ENCODE data around the gene HTR3B.

Gene HTR3B

DNA sequence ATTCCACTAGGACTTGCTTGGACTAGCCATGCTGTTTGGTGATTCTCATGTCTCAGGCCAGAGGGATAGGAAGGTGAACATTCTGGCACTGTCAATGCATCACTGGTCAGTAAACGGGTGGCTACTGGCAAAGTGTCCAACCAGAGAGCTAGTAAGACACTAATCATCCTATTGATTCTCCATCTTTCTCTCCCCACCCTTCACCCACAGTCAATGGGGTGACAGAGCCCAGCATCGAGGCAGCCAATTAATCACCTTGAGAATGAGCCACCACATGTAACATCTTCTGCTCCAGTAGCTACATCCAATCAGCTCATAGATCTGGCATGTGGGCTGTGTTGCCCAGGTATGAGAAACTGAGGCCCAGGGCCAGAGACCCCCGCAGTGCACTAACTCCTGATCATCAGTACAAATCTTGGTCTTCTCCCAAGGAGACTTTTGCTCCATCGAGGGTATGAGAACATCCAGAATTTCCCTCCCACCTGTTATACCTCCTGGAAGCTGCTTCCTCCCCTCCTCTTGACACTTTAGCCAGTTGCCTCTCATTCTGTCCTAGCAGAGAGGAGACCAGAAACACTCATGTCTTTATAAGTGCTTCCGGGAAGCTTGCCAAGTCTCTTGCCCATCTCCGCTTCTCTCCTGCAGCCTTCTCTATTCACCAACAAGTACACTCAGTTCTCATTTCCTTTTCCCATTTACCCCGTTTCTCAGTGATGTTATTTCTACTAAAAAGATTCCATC, 87.3 kb downstream of the HTR3B start:
- DNase-seq (ENCODE audit: low spot score), result peak; percentile 35

DNA sequence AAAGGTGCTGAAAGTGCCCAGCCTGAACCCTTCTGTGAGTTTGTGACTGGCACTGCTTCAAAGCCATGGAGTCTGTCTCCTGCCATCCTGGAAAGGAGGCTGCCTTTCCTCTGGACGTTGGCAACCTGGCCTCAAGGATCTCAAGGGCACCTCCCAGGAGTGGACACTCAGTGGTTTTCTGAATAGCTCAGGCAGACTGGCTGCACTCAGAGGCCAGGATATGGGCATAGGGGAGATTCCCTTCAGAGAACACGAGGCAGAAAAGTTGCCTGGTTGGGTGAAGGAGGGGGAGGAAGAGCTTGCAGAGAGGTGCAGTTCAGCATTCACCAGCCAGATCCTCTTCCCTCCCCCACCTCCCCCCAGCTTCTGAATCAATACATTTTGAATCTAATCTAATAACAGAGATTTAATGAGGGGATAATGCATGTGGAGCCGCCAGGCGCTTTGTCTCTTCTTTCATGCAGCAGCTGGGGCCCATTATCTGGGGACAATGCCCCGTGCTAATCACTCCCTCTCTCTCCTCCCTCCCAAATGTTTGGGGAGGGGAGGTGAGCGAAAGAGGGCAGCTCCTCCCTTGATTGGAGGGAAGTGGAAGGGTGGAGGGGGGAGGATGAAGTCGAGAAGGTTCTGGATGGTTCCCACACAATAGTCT, 88.0 kb downstream of the HTR3B start:
- no peak for DNase-seq (ENCODE audit: low spot score)

DNA sequence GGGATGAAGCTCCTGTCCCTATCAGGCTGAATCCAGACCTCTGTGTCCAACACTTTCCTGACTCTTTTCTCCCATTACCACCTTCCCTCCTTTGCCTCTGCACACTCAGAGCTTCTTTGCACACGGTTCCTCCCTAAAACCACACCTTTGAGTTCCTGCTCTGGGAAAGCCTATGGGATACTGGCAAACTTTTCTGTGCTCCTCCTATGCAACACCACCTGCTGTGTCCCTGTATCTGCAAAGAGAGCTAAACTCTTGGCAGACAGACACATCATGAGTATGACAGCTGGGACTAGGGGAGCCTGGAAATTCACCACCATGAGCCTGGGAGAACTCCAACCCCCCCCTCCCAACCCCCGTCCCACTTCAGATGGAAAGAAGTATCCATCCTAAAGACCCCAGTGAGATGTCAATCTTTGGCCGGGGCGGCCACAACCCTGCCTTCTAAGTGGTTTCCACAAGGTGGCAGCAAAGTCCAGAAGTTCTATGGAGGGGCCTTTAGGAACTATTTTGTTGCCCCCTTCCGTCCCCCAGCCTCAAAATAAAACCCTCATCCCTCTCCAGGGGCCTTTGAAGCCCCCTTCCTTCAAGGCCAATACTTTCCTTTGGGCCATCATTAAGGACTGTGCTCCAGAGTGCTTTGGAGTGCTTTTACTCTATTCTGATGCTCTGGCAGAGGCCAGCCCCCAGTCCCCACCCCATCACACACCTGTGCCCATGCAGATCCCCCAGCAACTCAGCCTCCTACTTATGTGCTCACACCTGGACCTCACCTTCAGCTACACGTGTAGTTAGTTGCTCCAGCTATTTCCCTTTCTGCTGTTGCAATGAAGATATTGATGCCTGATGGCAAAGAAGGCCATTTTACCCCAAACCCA, 89.7 kb downstream of the HTR3B start:
- no peak for DNase-seq (ENCODE audit: low spot score)

Measured in Ammon's horn (tissue), 1 donor.